Adipocyte (in vitro differentiated cells): ENCODE results near the gene GARNL3.

Experiments used
- DNase-seq: peaks from one replicate; pipeline ENCODE4 v3.0.0-alpha.2; 2015; ENCODE audit warnings: low read depth
- H3K27me3 ChIP-seq: replicated peaks from 2 replicates; pipeline ENCODE4 v1.7.0; 2013; ENCODE audit warnings: mild to moderate bottlenecking, low read length, moderate library complexity; ENCODE audit not compliant: control insufficient read depth, insufficient read depth
- H3K36me3 ChIP-seq: 2 replicates; pipeline ENCODE4 v1.7.0; 2013; ENCODE audit warnings: low read length, mild to moderate bottlenecking, moderate library complexity; ENCODE audit not compliant: control insufficient read depth, insufficient read depth, severe bottlenecking
- H3K4me1 ChIP-seq: 2 replicates; pipeline ENCODE4 v1.7.0; 2013; ENCODE audit warnings: mild to moderate bottlenecking, low read length, moderate library complexity; ENCODE audit not compliant: control insufficient read depth, insufficient read depth
- H3K4me3 ChIP-seq: 2 replicates; pipeline ENCODE4 v1.7.0; 2013; ENCODE audit warnings: mild to moderate bottlenecking, low read length, moderate library complexity
- H3K9ac ChIP-seq: 2 replicates; pipeline ENCODE4 v1.7.0; 2013; ENCODE audit warnings: mild to moderate bottlenecking, low read length, moderate library complexity
- H3K9me3 ChIP-seq: 2 replicates; pipeline ENCODE4 v1.7.0; 2013; ENCODE audit warnings: mild to moderate bottlenecking, low read length, moderate library complexity; ENCODE audit not compliant: control insufficient read depth

The GARNL3 gene

DNA sequence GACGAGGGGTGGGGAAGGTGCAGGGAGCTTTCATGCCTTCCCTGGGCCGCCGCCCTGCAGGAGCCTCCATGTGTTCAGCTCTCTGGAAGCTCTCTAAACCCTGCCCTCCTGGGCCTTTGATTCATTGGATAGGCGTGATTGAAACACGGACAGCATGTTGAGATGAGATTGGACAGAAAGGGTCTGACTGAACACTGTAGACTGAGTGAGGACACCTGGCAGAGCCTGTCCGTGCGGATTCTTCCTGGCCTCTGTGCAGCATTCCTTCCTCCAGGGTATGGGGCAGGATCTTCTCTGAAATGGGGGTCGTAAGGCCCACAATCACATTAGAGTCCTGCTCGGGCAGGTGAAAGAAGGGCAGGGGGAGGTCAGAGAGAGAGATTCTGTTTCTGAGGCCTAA lies 173.8 kb downstream of the GARNL3 start:
- no peak for DNase-seq
- H3K36me3 ChIP-seq: peaks cover 86% of the 10 kb centered on the region
- no peaks in the 10 kb centered on the region for H3K27me3 ChIP-seq
- H3K4me1 ChIP-seq: no peaks in the 10 kb centered on the region
- no peaks in the 10 kb centered on the region for H3K9me3 ChIP-seq
- H3K4me3 ChIP-seq: no peak overlapping the region
- H3K9ac ChIP-seq: no peak overlapping the region
